Body of pancreas (tissue), 4 donors: ENCODE measurements around the gene SLC7A6. TPM values are rescaled to one million over a fixed set of nuclear protein-coding genes. Genes with fewer than 3 reads are reported as not detected.
A peak's percentile ranks its signal among the peaks of the same experiment; 100 is the strongest.

Experiments used
- ATAC-seq: fragments of 150-250 bp; one replicate; pipeline ENCODE4 v1.9.1; 2016
- DNase-seq, 4 donors: peaks; one replicate each; pipeline ENCODE4 v3.0.0-alpha.2; 2019
- H3K27ac ChIP-seq, 4 donors: fragments of 200-600 bp; sonication (generic); 1 replicate in 3 of 4; 2 replicates in 1 of 4; pipeline versions ENCODE4 v1.5.1 to v1.6.1; 2016 to 2019; ENCODE audit warnings: mild to moderate bottlenecking in 1 of 4, mixed read lengths in 1 of 4, moderate library complexity in 1 of 4
- H3K27me3 ChIP-seq, 2 donors: fragments of 200-600 bp; sonication (generic); one replicate each; pipeline ENCODE4 v1.6.0; 2016; ENCODE audit warnings: mild to moderate bottlenecking in 1 of 2
- H3K36me3 ChIP-seq, 2 donors: fragments of 200-600 bp; sonication (generic); replicated peaks in 1 of 2; 2 replicates each; pipeline ENCODE4 v1.5.1; 2016; ENCODE audit warnings: low read depth in 2 of 2; ENCODE audit not compliant: insufficient read depth in 1 of 2
- H3K4me1 ChIP-seq: fragments of 200-600 bp; sonication (generic); one replicate; pipeline ENCODE4 v1.6.0; 2016
- H3K4me3 ChIP-seq, 2 donors: fragments of 200-600 bp; sonication (generic); 1 replicate in 1 of 2; 2 replicates in 1 of 2; pipeline ENCODE4 v1.5.1; 2016 to 2019
- H3K9me3 ChIP-seq, 3 donors: fragments of 200-600 bp; sonication (generic); 1 replicate in 2 of 3; 2 replicates in 1 of 3; pipeline ENCODE4 v1.5.1; 2016
- POLR2A ChIP-seq, 3 donors: fragments of 450-650 bp; IDR thresholded peaks; one replicate each; pipeline ENCODE4 v1.6.1; 2016; ENCODE audit warnings: antibody characterized with exemption in 3 of 3, mild to moderate bottlenecking in 2 of 3
- WGBS, 2 donors: methylation state at CpG; one replicate each; pipeline ENCODE4 v1.1.5; 2017; 5-methylcytosine and 5-hydroxymethylcytosine counted together
- intact Hi-C: fragments of 100-400 bp; cut with DNase I; formaldehyde crosslinking; loops from one replicate; pipeline ENCODE4 v1.15.1; 2023
- total RNA-seq, 2 donors: library from RNA; depleted of rRNA; stranded (reverse); fragments of >200 nt; gene quantifications; one replicate each; pipeline ENCODE4 v1.1.0, GENCODE V29; 2016
- TF ChIP-seq, protein P1 (sequence below), 7 experiments: fragments of 450-650 bp in 4 of 7; fragments of 200-600 bp in 3 of 7; sonication (generic) in 3 of 7; IDR thresholded peaks; one replicate each; pipeline ENCODE4 v1.5.1; 2016 to 2019; ENCODE audit warnings: antibody characterized with exemption in 7 of 7

Gene SLC7A6
- total RNA-seq, 2 donors from 2014 or later = 10.9 to 23.4 TPM

DNA sequence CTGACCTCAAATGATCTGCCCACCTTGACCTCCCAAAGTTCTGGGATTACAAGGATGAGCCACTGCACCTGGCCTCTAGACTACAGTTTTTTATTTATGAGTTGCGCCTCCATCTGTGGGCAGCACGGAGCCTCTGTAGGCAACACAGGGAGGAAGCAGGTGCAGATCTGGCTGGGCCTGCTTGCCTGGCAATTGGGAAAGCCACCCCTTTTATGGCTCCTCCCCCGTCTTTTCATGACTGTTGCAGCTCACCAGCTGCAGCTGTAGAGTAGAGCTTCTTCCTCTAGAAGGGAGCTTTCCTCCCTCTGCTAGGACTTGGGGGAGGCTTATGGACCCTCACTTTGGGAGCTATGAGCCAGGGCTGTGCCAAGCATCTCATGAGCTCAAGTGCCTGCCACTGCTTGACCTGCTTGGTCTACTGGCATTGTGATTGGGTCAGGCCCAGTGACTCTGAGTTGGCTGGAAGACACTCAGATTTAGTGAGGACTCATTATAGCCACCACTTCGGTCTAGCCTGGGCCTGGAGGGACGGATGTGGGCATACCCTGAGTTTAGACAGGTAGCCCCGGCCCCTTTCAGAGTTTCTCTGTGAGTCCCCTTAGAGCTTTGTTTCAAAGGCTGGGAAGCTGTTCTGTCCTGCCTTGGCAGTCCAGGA, 6.9 kb upstream of the SLC7A6 start:
- no peaks in the 10 kb centered on the region for H3K9me3 ChIP-seq
- H3K4me3 ChIP-seq = no peak overlapping the region
- no peaks in the 10 kb centered on the region for H3K4me1 ChIP-seq
- intact Hi-C loops = no loop called here
- H3K36me3 ChIP-seq = peaks cover 0 to 3% of the 10 kb centered on the region in 2 donors
- TF ChIP-seq POLR2A (IDR thresholded peaks at IDR 0.05) = no peak
- TF ChIP-seq, protein P1, sequence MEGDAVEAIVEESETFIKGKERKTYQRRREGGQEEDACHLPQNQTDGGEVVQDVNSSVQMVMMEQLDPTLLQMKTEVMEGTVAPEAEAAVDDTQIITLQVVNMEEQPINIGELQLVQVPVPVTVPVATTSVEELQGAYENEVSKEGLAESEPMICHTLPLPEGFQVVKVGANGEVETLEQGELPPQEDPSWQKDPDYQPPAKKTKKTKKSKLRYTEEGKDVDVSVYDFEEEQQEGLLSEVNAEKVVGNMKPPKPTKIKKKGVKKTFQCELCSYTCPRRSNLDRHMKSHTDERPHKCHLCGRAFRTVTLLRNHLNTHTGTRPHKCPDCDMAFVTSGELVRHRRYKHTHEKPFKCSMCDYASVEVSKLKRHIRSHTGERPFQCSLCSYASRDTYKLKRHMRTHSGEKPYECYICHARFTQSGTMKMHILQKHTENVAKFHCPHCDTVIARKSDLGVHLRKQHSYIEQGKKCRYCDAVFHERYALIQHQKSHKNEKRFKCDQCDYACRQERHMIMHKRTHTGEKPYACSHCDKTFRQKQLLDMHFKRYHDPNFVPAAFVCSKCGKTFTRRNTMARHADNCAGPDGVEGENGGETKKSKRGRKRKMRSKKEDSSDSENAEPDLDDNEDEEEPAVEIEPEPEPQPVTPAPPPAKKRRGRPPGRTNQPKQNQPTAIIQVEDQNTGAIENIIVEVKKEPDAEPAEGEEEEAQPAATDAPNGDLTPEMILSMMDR (IDR thresholded peaks at IDR 0.05) = no peak
- WGBS, 2 donors = 76 to 83% methylated on average over 3 to 6 of the region's 6 CpGs
- no peak overlapping the region for H3K27ac ChIP-seq
- DNase-seq (no peak), ATAC-seq (no peak)
- H3K27me3 ChIP-seq = no peaks in the 10 kb centered on the region

DNA sequence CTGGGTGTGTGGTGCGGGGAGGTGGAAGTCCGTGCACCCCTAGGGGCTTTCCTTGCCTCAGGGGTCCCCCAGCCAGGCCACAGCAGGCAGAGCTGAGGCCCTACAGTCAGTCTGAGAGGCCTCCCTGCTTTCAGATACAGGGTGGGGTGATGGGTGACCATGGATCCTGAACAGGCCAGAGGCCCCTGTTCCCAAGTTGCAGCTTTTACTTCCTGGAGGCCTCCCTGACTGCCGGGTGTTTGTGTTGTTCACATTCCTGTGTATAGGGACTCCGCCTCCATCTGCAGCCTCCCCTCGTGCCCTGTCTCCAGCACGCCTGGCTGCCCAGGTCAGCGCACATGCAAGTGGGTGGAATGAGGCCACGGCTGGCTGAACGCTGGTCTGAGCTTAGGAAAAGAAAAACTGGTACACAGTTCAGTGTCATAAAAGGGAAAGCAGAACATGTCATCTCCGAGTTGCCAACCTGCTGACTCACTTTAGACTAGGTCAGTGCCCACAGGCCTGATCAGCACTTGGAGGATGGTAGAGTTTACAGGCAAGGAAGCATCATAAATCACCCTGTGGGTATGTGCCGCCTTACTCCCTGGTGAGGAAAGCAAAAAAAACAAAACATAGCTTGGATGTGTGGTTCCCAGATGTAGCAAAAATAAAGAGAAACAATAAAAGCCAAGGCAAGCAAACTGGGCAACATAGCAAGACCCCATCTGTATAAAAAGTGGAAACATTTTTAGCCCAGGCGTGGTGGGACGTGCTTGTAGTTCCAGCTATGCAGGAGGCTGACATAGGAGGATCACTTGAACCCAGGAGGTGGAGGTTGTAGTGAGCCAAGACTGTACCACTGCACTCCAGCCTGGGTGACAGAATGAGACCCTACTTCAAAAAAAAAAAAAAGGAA, 6.2 kb upstream of the SLC7A6 start:
- no peak overlapping the region for H3K27ac ChIP-seq
- TF ChIP-seq, protein P1 (IDR thresholded peaks at IDR 0.05) = no peak
- TF ChIP-seq POLR2A (IDR thresholded peaks at IDR 0.05) = no peak
- DNase-seq = no peak
- H3K36me3 ChIP-seq = peaks cover 0 to 3% of the 10 kb centered on the region in 2 donors
- no peaks in the 10 kb centered on the region for H3K27me3 ChIP-seq
- intact Hi-C loops = no loop called here
- H3K4me1 ChIP-seq = no peaks in the 10 kb centered on the region
- no peak overlapping the region for H3K4me3 ChIP-seq
- no peak for ATAC-seq
- WGBS, 2 donors = 74 to 82% methylated on average over 11 to 13 of the region's 13 CpGs
- no peaks in the 10 kb centered on the region for H3K9me3 ChIP-seq

DNA sequence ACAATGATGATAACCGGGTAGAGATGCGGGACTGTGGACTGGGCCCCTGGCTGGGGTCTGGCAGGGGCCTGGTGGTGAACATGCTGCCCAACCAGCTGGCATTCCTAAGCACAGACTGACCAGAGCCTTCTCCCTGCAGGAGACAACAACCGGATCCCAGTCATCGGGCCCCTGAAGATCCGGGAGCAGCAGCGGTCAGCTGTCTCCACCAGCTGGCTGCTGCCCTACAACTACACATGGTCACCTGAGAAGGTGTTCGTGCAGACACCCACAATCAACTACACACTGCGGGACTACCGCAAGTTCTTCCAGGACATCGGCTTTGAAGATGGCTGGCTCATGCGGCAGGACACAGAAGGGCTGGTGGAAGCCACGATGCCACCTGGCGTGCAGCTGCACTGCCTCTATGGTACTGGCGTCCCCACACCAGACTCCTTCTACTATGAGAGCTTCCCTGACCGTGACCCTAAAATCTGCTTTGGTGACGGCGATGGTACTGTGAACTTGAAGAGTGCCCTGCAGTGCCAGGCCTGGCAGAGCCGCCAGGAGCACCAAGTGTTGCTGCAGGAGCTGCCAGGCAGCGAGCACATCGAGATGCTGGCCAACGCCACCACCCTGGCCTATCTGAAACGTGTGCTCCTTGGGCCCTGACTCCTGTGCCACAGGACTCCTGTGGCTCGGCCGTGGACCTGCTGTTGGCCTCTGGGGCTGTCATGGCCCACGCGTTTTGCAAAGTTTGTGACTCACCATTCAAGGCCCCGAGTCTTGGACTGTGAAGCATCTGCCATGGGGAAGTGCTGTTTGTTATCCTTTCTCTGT, 5.1 kb upstream of the SLC7A6 start:
- no peak overlapping the region for H3K27ac ChIP-seq
- H3K27me3 ChIP-seq = no peaks in the 10 kb centered on the region
- intact Hi-C loops = no loop called here
- peaks cover 8% of the 10 kb centered on the region for H3K4me1 ChIP-seq
- H3K9me3 ChIP-seq = no peaks in the 10 kb centered on the region
- WGBS, 2 donors = 89 to 93% methylated on average over 7 to 27 of the region's 27 CpGs
- no peak overlapping the region for H3K4me3 ChIP-seq
- TF ChIP-seq, protein P1 (IDR thresholded peaks at IDR 0.05) = no peak
- no peak for TF ChIP-seq POLR2A (IDR thresholded peaks at IDR 0.05)
- DNase-seq (no peak), ATAC-seq (no peak)
- peaks cover 0 to 3% of the 10 kb centered on the region in 2 donors for H3K36me3 ChIP-seq

DNA sequence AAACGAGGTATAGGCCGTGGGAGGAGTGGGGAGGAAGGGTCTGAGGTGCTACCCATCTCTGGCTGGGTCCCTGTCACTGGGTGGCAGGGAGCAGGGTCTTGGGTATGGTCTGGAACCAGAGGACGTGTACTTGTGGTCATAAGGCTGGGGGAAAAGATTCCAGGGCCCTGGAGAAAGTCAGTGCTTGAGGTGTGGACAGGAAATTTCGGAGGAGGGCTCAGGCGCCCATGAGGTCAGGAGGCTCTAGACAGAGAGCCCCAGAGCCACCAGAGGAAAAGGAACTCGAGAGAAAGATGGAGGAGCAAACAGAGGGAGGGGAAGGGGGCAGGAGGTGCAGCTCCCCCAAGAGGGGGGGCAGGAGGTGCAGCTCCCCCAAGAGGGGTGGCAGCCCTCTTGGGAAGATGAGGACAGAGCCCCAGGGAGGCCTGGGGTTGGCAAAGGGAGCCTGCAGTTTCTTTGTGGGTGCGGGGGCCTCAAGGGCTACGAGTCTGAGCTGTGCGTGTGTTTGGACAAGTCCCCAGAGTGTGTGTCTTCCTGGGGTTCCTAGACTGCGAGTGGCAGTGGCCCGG, 683 bp upstream of the SLC7A6 start:
- no peak for TF ChIP-seq POLR2A (IDR thresholded peaks at IDR 0.05)
- TF ChIP-seq, protein P1 (IDR thresholded peaks at IDR 0.05) = no peak
- H3K27me3 ChIP-seq = no peaks in the 10 kb centered on the region
- 38 to 53% methylated on average over 7 to 11 of the region's 11 CpGs for whole genome bisulfite sequencing, 2 donors
- H3K27ac ChIP-seq = peak overlapping the region; percentile 39 to 84 (median 72)
- intact Hi-C loops = loop anchor here (5.0 kb wide), 1 partner anchor 64 kb away; no protein-coding TSS in a partner anchor
- H3K9me3 ChIP-seq = no peaks in the 10 kb centered on the region
- DNase-seq = no peak
- ATAC-seq = no peak
- no peaks in the 10 kb centered on the region for H3K36me3 ChIP-seq
- H3K4me1 ChIP-seq = peaks cover 17% of the 10 kb centered on the region
- peak overlapping the region; percentile 28 to 64 for H3K4me3 ChIP-seq
